GM12874 (cell line): ENCODE results near the gene DNAH6.

Source experiments
- TF ChIP-seq, protein P1 (sequence below): IDR thresholded peaks from 2 replicates; pipeline ENCODE4 v1.5.1; 2011; ENCODE audit warnings: low read depth, mild to moderate bottlenecking, control low read depth, low read length, moderate library complexity; ENCODE audit not compliant: insufficient read depth

DNAH6 gene

DNA sequence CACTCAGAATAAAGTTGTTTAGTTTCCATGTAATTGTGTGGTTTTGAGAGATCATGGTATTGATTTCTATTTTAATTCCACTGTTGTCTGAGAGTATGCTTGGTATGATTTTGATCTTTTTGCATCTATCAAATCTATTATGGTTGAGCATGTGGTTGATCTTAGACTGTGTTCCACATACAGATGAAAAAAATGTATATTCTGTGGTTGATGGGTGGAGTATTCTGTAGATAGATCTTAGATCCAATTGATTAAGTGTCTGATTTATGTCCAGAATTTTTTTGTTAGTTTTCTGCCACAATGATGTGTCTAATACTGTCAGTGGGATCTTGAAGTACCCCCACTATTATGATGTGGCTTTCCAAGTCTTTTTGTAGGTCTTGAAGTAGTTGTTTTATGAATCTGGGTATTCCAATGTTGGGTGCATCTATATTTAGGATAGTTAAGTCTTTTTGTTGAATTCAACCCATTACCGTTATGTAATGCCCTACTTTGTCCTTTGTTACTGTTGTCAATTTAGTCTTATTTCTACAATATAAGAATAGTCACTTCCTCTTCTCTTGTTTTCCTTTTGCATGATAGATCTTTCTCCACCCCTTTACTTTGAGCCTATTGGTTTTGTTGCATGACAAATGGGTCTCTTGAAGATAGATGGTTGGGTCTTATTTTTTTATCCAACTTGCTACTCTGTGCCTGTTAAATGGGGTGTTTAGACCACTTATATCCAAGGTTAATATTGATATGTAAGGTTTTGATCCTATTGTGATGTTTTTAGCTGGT lies 262.8 kb downstream of the DNAH6 start:
- TF ChIP-seq, protein P1, sequence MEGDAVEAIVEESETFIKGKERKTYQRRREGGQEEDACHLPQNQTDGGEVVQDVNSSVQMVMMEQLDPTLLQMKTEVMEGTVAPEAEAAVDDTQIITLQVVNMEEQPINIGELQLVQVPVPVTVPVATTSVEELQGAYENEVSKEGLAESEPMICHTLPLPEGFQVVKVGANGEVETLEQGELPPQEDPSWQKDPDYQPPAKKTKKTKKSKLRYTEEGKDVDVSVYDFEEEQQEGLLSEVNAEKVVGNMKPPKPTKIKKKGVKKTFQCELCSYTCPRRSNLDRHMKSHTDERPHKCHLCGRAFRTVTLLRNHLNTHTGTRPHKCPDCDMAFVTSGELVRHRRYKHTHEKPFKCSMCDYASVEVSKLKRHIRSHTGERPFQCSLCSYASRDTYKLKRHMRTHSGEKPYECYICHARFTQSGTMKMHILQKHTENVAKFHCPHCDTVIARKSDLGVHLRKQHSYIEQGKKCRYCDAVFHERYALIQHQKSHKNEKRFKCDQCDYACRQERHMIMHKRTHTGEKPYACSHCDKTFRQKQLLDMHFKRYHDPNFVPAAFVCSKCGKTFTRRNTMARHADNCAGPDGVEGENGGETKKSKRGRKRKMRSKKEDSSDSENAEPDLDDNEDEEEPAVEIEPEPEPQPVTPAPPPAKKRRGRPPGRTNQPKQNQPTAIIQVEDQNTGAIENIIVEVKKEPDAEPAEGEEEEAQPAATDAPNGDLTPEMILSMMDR, result no peak

DNA sequence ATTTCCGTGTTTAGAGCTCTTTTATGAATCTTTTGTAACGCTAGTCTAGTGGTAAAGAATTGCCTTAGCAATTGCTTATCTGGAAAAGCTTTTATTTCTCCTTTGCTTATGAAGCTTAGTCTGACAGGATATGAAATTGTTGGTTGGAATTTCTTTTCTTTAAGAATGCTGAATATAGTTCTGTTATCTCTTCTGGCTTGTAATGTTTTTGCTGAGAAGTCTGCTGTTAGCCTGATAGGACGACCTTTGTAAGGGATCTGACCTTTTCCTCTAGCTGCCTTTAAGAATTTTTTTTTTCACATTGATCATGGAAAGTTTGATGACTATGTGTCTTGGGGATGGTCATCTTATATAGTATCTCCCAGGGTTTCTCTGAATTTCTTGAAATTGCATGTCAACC lies 263.5 kb downstream of the DNAH6 start:
- TF ChIP-seq, protein P1, result no peak

DNA sequence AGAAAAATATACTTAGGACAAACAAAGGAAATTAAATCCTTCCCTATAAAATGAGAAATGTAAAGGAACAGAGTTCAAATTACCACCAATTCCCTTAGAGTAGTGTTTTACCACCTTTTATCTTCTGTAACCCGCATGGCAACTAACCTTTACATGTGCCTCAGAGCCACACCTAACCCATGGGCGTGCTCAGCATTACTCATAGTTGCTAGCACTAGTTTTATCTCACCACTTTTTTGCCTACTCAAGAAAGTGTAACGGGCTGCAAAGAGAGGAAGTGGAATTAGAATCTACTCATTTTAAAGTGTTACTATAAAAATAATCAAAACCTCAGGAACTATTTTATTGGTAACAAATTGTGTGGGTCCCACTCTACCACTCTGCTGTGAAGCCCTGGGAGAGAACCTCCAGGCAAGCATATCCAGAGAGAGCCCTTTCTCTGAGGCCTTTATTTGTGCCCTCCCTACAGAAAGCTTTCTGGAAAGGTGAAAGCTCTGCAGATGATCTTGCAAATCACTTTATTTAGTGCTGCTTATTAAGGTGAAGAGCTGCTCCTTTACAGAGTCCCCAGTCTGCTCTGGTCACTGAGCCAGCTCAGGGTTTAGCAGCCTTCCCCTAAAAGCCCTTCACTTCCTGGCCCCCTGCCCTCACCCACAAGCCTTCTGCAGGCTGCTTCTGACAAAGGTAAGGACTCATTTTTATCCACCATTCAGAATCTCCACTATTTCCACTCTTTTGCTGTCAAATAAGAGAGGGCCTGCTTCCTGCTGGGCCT lies 265.8 kb downstream of the DNAH6 start:
- TF ChIP-seq, protein P1, result no peak

DNA sequence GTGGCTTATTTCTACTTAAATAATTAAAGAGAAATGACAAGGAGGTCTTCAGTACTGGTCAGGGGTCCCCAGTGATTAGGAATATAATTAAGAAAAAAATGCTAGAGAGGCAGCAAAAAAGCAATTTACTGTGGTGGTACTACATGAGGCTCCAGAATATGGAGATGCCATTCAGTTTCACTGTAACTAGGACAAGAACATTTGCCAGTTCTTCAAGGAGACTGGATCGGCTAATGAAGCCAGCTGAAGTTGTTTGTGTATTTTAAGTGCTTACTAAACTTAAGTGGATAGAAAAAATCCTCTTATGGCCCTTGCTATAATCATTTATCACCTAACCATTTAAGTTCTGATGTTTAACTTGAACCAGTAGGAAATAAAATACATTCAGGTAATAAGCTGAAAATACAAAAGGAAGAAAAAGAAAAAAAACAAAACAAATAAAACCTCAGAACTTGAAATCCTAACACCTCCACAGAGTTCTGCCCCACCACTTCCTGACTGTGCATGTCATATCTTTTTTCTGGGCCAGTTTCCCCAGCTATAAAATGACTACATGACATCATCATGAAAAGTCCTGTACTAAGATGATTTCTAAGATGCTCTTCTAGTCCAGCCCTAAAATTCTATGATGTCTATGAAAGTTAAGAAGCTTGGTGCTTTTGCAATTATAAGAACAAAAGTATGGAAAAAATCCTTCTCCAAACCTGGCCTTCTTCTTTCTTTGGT lies 266.6 kb downstream of the DNAH6 start:
- TF ChIP-seq, protein P1, result no peak

DNA sequence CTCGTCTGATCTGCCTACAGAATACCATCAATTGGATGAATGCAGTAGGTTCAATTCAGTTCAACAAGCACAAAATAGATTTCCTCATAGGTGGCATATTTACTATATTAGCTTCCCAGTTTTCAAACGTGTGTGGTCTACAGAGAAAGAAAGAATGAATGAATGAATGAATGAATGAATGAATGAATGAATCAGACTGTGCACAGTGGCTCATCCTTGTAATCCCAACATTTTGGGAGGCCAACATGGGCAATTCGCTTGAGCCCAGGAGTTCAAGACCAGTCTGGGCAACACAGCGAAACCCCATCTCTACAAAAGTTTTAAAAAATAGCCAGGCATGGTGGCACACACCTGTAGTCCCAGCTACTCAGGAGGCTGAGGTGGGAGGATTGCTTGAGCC lies 269.7 kb downstream of the DNAH6 start:
- TF ChIP-seq, protein P1, result no peak

DNA sequence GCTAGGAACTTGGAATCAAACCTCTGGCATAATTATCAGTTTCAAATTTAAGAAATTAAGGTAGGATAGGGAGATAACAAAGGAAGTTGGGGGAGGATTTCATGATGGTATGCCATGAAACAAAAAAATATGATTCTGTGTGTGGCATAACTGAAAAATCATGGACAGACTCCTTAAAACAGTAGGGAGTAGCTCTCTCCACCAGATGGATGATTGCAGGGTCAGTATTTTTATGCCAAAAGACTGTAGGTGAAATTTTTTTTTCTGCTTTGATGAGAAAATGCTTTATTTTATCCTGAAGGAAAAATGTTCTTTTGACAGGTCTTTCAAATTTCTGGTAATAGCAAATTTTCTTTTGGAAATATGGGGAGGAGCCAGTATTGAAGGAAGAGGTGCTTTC lies 270.3 kb downstream of the DNAH6 start:
- TF ChIP-seq, protein P1, result no peak

DNA sequence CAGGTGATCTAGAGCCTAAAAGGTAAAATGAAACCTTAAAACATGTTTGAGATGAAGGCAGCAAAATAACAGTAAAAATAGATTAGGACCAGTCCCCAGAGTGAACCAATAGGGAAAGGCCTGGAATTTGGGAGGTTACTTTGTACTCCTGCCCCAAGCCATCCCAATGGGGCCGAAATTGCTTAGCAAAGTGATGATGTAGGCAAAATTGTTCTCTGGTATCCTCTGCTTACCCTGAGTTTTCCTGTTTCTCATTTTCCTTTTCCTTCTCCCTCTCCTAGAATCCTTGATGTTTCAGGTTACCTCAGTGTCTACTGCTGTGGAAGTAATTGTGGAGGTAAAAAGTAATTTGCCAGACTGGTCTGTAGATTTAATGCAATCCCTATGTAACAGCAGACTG lies 271.7 kb downstream of the DNAH6 start:
- TF ChIP-seq, protein P1, result no peak
